ENCODE results near the gene KCND1. TPM values are rescaled to one million over a fixed set of nuclear protein-coding genes. Genes with fewer than 3 reads are reported as not detected.

Gene KCND1
- polyA plus RNA-seq, 1 donor (not counting 4 experiments of a cell fraction or from before 2014, with no cell fraction given), result 0.20 TPM

DNA sequence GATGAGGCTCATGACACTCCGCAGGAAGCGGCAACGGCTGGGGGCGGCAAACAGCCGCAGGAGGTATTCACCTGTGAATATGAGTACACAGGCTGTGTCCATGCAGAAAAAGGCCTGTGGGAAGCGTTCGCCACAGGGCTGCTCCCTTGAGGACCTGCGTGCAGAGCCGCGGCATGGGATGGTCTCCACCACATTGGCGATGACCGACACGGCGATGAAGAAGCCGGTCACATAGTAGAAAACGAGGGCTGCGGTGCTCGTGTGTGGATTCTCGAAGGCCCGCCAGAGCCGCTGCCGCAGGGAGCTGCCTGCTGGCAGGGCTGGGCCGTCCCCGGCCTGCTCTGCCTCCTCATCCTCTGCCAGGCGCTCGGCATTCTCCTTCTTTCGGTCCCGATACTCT lies 2.2 kb downstream of the KCND1 start:
- dilution Hi-C loops (cut with MboI; ENCODE audit: extremely low pct_ligation_motif_present, low sequenced_read_pairs), result no loop called here
- FAIRE-seq, result no peak
- no peaks in the 10 kb centered on the region for H3K36me3 ChIP-seq (ENCODE audit: control insufficient read depth in 2 of 2, extremely low read depth in 1 of 2, insufficient read depth in 2 of 2, low read length in 2 of 2)

GRCh38 chrX:48968377-48968776 lies 3.3 kb downstream of the KCND1 start:
- Histone ChIP-seq H3K36me3 (ENCODE audit: control insufficient read depth in 2 of 2, extremely low read depth in 1 of 2, insufficient read depth in 2 of 2, low read length in 2 of 2) (no peaks in the 10 kb centered on the region), H3K9me3 (ENCODE audit: control insufficient read depth, low read depth, low read length) (no peaks in the 10 kb centered on the region), H2AFZ (ENCODE audit: control insufficient read depth, low read length) (no peak overlapping the region), H3K4me3 (ENCODE audit: control insufficient read depth in 2 of 3, extremely low read depth in 1 of 3, insufficient read depth in 2 of 3, low read depth in 1 of 3, low read length in 3 of 3) (no peak overlapping the region), H3K4me1 (ENCODE audit: control insufficient read depth, extremely low read depth, insufficient read depth, low read length) (peaks cover 5% of the 10 kb centered on the region), H3K27ac (ENCODE audit: control insufficient read depth, insufficient read depth, low read length) (no peak overlapping the region), H3K9ac (ENCODE audit: control insufficient read depth, extremely low read depth, insufficient read depth, low read length) (no peak overlapping the region), H3K27me3 (ENCODE audit: control insufficient read depth, extremely low read depth, insufficient read depth, low read length) (no peaks in the 10 kb centered on the region), H4K20me1 (ENCODE audit: control insufficient read depth, extremely low read depth, insufficient read depth, low read length) (no peaks in the 10 kb centered on the region), H3K79me2 (ENCODE audit: control insufficient read depth, insufficient read depth, low read length) (no peaks in the 10 kb centered on the region), H3K4me2 (ENCODE audit: control insufficient read depth, extremely low read depth, insufficient read depth, low read depth, low read length) (no peak overlapping the region), H3K9me1 (ENCODE audit: control insufficient read depth, extremely low read depth, insufficient read depth, low read length) (no peaks in the 10 kb centered on the region)
- dilution Hi-C loops (cut with MboI; ENCODE audit: extremely low pct_ligation_motif_present, low sequenced_read_pairs), result no loop called here
- no peak for FAIRE-seq
- no peak for DNase-seq (ENCODE audit: low read depth, low spot score)
- no peak for TF ChIP-seq EZH2 (IDR thresholded peaks at IDR 0.05; ENCODE audit: low read length)
- TF ChIP-seq, protein P1, sequence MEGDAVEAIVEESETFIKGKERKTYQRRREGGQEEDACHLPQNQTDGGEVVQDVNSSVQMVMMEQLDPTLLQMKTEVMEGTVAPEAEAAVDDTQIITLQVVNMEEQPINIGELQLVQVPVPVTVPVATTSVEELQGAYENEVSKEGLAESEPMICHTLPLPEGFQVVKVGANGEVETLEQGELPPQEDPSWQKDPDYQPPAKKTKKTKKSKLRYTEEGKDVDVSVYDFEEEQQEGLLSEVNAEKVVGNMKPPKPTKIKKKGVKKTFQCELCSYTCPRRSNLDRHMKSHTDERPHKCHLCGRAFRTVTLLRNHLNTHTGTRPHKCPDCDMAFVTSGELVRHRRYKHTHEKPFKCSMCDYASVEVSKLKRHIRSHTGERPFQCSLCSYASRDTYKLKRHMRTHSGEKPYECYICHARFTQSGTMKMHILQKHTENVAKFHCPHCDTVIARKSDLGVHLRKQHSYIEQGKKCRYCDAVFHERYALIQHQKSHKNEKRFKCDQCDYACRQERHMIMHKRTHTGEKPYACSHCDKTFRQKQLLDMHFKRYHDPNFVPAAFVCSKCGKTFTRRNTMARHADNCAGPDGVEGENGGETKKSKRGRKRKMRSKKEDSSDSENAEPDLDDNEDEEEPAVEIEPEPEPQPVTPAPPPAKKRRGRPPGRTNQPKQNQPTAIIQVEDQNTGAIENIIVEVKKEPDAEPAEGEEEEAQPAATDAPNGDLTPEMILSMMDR (optimal IDR thresholded peaks at IDR 0.05 in 1 of 3, IDR thresholded peaks at IDR 0.05 in 1 of 3, conservative IDR thresholded peaks at IDR 0.05 in 1 of 3; ENCODE audit: extremely low read depth in 1 of 3, insufficient read depth in 2 of 3, low read length in 3 of 3), result no peak

More for the DNA sequence above, 2.2 kb downstream of the KCND1 start:
- Histone ChIP-seq H3K27ac (ENCODE audit: control insufficient read depth, insufficient read depth, low read length) (no peak overlapping the region), H2AFZ (ENCODE audit: control insufficient read depth, low read length) (no peak overlapping the region), H3K79me2 (ENCODE audit: control insufficient read depth, insufficient read depth, low read length) (no peaks in the 10 kb centered on the region), H4K20me1 (ENCODE audit: control insufficient read depth, extremely low read depth, insufficient read depth, low read length) (no peaks in the 10 kb centered on the region), H3K4me2 (ENCODE audit: control insufficient read depth, extremely low read depth, insufficient read depth, low read depth, low read length) (no peak overlapping the region), H3K9me1 (ENCODE audit: control insufficient read depth, extremely low read depth, insufficient read depth, low read length) (no peaks in the 10 kb centered on the region), H3K4me1 (ENCODE audit: control insufficient read depth, extremely low read depth, insufficient read depth, low read length) (peaks cover 5% of the 10 kb centered on the region), H3K27me3 (ENCODE audit: control insufficient read depth, extremely low read depth, insufficient read depth, low read length) (no peaks in the 10 kb centered on the region), H3K4me3 (ENCODE audit: control insufficient read depth in 2 of 3, extremely low read depth in 1 of 3, insufficient read depth in 2 of 3, low read depth in 1 of 3, low read length in 3 of 3) (no peak overlapping the region), H3K9me3 (ENCODE audit: control insufficient read depth, low read depth, low read length) (no peaks in the 10 kb centered on the region), H3K9ac (ENCODE audit: control insufficient read depth, extremely low read depth, insufficient read depth, low read length) (no peak overlapping the region)
- TF ChIP-seq, protein P1 (optimal IDR thresholded peaks at IDR 0.05 in 1 of 3, IDR thresholded peaks at IDR 0.05 in 1 of 3, conservative IDR thresholded peaks at IDR 0.05 in 1 of 3; ENCODE audit: extremely low read depth in 1 of 3, insufficient read depth in 2 of 3, low read length in 3 of 3), result no peak
- no peak for TF ChIP-seq EZH2 (IDR thresholded peaks at IDR 0.05; ENCODE audit: low read length)
- DNase-seq (ENCODE audit: low read depth, low spot score), result no peak

All from keratinocyte (primary cell).